ENCODE data around the gene POU2AF2.

The POU2AF2 gene, protein sequence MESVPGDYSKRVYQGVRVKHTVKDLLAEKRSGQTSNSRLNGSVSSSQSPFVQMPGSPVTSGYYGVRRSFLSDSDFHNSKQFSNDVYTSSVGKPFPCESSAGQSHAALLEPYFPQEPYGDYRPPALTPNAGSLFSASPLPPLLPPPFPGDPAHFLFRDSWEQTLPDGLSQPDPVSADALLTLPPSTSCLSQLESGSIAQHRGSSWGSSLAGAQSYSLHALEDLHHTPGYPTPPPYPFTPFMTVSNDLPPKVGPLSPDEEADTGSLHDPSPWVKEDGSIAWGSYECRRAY

DNA sequence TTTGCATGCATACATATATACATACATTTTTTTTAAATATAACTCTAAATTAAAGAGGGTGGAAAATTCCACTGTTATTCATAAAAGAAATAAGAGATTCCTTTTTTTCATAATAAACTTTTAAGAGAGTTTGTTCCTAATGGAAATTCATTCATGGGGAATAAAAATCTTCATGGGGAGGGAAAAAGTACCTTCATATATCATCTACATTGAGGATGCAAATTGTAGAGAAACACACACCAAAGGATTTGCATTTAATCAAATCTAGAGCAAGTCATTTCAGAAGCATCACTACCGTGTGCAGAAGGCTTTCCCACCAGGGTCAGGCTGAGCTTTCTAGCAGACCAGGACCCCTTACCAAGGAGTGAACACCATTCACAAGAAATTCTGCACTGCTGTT lies at the start of gene POU2AF2:
POU2AF2 (plus strand) TSS at position 301 of the 400 bp plus-strand sequence. CDS start 129 bp downstream, outside the sequence.
- Histone ChIP-seq H3K36me3 (ENCODE audit: control insufficient read depth in 2 of 2, insufficient read depth in 1 of 2, low read length in 2 of 2) (no peaks in the 10 kb centered on the region), H3K9me3 (ENCODE audit: control insufficient read depth, insufficient read depth, low read depth, low read length) (no peaks in the 10 kb centered on the region), H3K4me1 (ENCODE audit: control insufficient read depth, insufficient read depth, low read length) (no peaks in the 10 kb centered on the region), H3K4me3 (ENCODE audit: low read depth, low read length) (no peak within 1 kb of the TSS), H3K27ac (ENCODE audit: extremely low read depth, low read depth, low read length) (no peak within 1 kb of the TSS)
- ChIA-PET CTCF (interaction anchor here (1.8 kb wide), 1 partner anchor 37 kb away, joined by 6 read pairs; no protein-coding TSS in a partner anchor), POLR2A (no interaction called here)
- TF ChIP-seq ZXDB (tag by site-specific recombination; IDR thresholded peaks at IDR 0.05) (no peak), ZNF548 (tag by site-specific recombination; IDR thresholded peaks at IDR 0.05) (no peak), YY1 (tag by site-specific recombination; IDR thresholded peaks at IDR 0.05) (no peak), ZNF202 (tag by site-specific recombination; IDR thresholded peaks at IDR 0.05; ENCODE audit: borderline replicate concordance) (no peak), REPIN1 (tag by site-specific recombination; IDR thresholded peaks at IDR 0.05; ENCODE audit: low read depth) (no peak), ZNF404 (tag by site-specific recombination; IDR thresholded peaks at IDR 0.05) (no peak)
- TF ChIP-seq, protein P1, sequence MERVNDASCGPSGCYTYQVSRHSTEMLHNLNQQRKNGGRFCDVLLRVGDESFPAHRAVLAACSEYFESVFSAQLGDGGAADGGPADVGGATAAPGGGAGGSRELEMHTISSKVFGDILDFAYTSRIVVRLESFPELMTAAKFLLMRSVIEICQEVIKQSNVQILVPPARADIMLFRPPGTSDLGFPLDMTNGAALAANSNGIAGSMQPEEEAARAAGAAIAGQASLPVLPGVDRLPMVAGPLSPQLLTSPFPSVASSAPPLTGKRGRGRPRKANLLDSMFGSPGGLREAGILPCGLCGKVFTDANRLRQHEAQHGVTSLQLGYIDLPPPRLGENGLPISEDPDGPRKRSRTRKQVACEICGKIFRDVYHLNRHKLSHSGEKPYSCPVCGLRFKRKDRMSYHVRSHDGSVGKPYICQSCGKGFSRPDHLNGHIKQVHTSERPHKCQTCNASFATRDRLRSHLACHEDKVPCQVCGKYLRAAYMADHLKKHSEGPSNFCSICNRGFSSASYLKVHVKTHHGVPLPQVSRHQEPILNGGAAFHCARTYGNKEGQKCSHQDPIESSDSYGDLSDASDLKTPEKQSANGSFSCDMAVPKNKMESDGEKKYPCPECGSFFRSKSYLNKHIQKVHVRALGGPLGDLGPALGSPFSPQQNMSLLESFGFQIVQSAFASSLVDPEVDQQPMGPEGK (tag by site-specific recombination; IDR thresholded peaks at IDR 0.05): no peak

DNA sequence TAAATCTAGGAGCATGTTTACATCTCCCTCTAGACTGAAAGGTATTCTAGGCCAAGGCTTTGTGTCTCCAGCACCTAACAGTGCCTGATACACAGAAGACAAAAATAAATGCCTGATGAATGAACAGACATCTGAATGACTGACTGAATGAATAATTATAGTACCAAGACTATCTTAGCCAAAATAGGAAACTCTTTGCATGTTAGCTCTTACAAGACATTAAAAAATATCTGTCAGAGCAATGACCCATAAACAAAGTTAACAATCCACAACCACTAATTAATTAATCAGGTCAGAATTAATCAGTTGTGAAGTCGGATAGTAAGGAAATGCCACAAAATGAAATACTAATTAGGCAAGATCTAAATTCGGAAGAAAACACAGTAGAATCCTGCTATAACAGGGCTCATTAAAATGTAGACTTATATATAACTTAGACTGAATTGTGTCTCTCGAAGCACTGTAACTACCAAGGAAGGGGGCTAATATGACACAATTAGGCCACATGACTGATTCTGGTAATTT lies 45.5 kb upstream of the POU2AF2 start:
- Histone ChIP-seq H3K9me3 (ENCODE audit: control insufficient read depth, insufficient read depth, low read depth, low read length) (no peaks in the 10 kb centered on the region), H3K4me3 (ENCODE audit: low read depth, low read length) (no peak overlapping the region), H3K27ac (ENCODE audit: extremely low read depth, low read depth, low read length) (no peak overlapping the region), H3K36me3 (ENCODE audit: control insufficient read depth in 2 of 2, insufficient read depth in 1 of 2, low read length in 2 of 2) (no peaks in the 10 kb centered on the region), H3K4me1 (ENCODE audit: control insufficient read depth, insufficient read depth, low read length) (no peaks in the 10 kb centered on the region)
- ChIA-PET POLR2A (no interaction called here), CTCF (interaction anchor here (0.7 kb wide), 1 partner anchor 735 kb away, joined by 3 read pairs; no protein-coding TSS in a partner anchor)
- TF ChIP-seq ZNF670 (tag by site-specific recombination; IDR thresholded peaks at IDR 0.05; ENCODE audit: low read depth) (no peak), INSM2 (tag by site-specific recombination; IDR thresholded peaks at IDR 0.05) (no peak), SP7 (tag by site-specific recombination; IDR thresholded peaks at IDR 0.05) (no peak), ZNF560 (tag by site-specific recombination; IDR thresholded peaks at IDR 0.05; ENCODE audit: borderline replicate concordance) (no peak), ZNF26 (tag by site-specific recombination; IDR thresholded peaks at IDR 0.05) (no peak), ZNF629 (tag by site-specific recombination; IDR thresholded peaks at IDR 0.05) (no peak), ZNF544 (tag by site-specific recombination; IDR thresholded peaks at IDR 0.05) (no peak)

DNA sequence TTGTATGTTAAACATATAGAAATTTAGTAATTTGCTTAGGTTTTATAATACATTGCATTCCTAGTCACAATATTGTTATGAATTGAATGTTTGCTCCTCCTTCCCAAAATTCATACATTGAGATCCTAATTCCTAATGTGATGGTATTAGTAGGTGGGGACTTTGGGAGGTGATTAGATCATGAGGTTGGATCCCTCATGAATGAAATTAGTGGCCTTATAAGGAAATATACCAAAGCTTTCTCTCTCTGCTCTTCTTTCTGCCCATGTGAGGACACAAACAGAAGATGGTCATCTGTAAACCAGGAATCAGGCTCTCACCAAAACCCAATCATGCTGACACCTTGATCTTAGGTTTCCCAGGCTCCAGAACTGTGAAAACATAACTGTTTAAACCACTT lies 41.3 kb upstream of the POU2AF2 start:
- Histone ChIP-seq H3K27ac (ENCODE audit: extremely low read depth, low read depth, low read length) (no peak overlapping the region), H3K4me3 (ENCODE audit: low read depth, low read length) (no peak overlapping the region), H3K9me3 (ENCODE audit: control insufficient read depth, insufficient read depth, low read depth, low read length) (no peaks in the 10 kb centered on the region), H3K36me3 (ENCODE audit: control insufficient read depth in 2 of 2, insufficient read depth in 1 of 2, low read length in 2 of 2) (no peaks in the 10 kb centered on the region), H3K4me1 (ENCODE audit: control insufficient read depth, insufficient read depth, low read length) (no peaks in the 10 kb centered on the region)
- POLR2A ChIA-PET: no interaction called here
- CTCF ChIA-PET: no interaction called here
- TF ChIP-seq ZNF549 (tag by site-specific recombination; IDR thresholded peaks at IDR 0.05): no peak
- TF ChIP-seq IKZF3 (tag by site-specific recombination; IDR thresholded peaks at IDR 0.05): no peak
- TF ChIP-seq ZSCAN23 (tag by site-specific recombination; IDR thresholded peaks at IDR 0.05): no peak
- no peak for TF ChIP-seq ZNF2 (tag by site-specific recombination; IDR thresholded peaks at IDR 0.05)
- TF ChIP-seq ZNF274 (IDR thresholded peaks at IDR 0.05; ENCODE audit: low read length): no peak
- no peak for TF ChIP-seq ZNF274 (tag by site-specific recombination; IDR thresholded peaks at IDR 0.05; ENCODE audit: borderline replicate concordance)
- no peak for TF ChIP-seq ZNF354C (tag by site-specific recombination; IDR thresholded peaks at IDR 0.05; ENCODE audit: borderline replicate concordance, low read depth)
- no peak for TF ChIP-seq ZNF654 (tag by site-specific recombination; IDR thresholded peaks at IDR 0.05; ENCODE audit: low read depth)
- no peak for TF ChIP-seq ZNF639 (tag by site-specific recombination; IDR thresholded peaks at IDR 0.05)
- TF ChIP-seq BCL11B (tag by site-specific recombination; IDR thresholded peaks at IDR 0.05; ENCODE audit: low read depth): no peak
- no peak for TF ChIP-seq ZNF324 (tag by site-specific recombination; IDR thresholded peaks at IDR 0.05)

All from HEK293 (cell line).